Ascending aorta (tissue), 2 donors: Measurements from ENCODE around the gene RPP30. TPM values are rescaled to one million over a fixed set of nuclear protein-coding genes. Genes with fewer than 3 reads are reported as not detected.

Experiments used
- DNase-seq, 2 donors: peaks; one replicate each; pipeline ENCODE4 v3.0.0-alpha.2; 2019; ENCODE audit warnings: low spot score in 2 of 2
- H3K27ac ChIP-seq, 2 donors: fragments of 200-600 bp; sonication (generic); one replicate each; pipeline ENCODE4 v1.5.1; 2016 to 2017; ENCODE audit warnings: mild to moderate bottlenecking in 1 of 2
- H3K27me3 ChIP-seq: fragments of 200-600 bp; sonication (generic); one replicate; pipeline ENCODE4 v1.5.1; 2017
- H3K36me3 ChIP-seq, 2 donors: fragments of 200-600 bp; sonication (generic); one replicate each; pipeline ENCODE4 v1.5.1; 2016
- H3K4me1 ChIP-seq, 2 donors: fragments of 200-600 bp; sonication (generic); one replicate each; pipeline ENCODE4 v1.5.1; 2016 to 2017; ENCODE audit warnings: mild to moderate bottlenecking in 1 of 2
- H3K4me3 ChIP-seq, 2 donors: fragments of 200-600 bp; sonication (generic); one replicate each; pipeline ENCODE4 v1.5.1; 2016 to 2017; ENCODE audit warnings: mild to moderate bottlenecking in 1 of 2
- H3K9me3 ChIP-seq, 2 donors: fragments of 200-600 bp; sonication (generic); one replicate each; pipeline ENCODE4 v1.5.1; 2016
- intact Hi-C: fragments of 100-400 bp; cut with DNase I; formaldehyde crosslinking; loops from one replicate; pipeline ENCODE4 v1.15.1; 2023
- total RNA-seq: library from RNA; depleted of rRNA; stranded (reverse); fragments of >200 nt; gene quantifications from one replicate; pipeline ENCODE4 v1.1.0, GENCODE V29; 2016
- TF ChIP-seq, protein P1 (sequence below), 3 experiments: fragments of 200-600 bp in 2 of 3; fragments of 450-650 bp in 1 of 3; sonication (generic) in 2 of 3; IDR thresholded peaks; one replicate each; pipeline ENCODE4 v1.5.1; 2016 to 2019; ENCODE audit warnings: antibody characterized with exemption in 3 of 3, mild to moderate bottlenecking in 1 of 3, moderate library complexity in 1 of 3

Gene RPP30
- total RNA-seq, 1 donor from 2014 or later, result 141 TPM

DNA sequence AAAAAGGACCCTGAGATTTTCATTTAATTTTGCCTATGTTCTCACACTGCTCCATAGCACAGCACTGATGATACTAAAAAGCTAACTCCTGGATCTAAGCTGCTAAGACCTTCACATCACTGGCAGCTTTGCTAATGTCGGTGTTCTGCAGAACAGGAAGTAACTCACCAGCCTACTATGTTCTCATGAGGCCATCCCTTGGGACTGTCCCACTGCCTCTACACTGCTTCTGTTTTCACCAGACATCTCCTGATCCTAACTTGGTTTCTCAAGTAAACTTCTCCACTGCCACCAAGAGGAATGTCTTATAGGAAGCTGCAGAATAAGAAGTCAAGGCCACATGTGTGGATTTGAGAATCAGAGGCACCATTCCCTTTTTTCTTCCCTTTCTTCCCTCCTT, 29.0 kb upstream of the RPP30 start:
- TF ChIP-seq, protein P1, sequence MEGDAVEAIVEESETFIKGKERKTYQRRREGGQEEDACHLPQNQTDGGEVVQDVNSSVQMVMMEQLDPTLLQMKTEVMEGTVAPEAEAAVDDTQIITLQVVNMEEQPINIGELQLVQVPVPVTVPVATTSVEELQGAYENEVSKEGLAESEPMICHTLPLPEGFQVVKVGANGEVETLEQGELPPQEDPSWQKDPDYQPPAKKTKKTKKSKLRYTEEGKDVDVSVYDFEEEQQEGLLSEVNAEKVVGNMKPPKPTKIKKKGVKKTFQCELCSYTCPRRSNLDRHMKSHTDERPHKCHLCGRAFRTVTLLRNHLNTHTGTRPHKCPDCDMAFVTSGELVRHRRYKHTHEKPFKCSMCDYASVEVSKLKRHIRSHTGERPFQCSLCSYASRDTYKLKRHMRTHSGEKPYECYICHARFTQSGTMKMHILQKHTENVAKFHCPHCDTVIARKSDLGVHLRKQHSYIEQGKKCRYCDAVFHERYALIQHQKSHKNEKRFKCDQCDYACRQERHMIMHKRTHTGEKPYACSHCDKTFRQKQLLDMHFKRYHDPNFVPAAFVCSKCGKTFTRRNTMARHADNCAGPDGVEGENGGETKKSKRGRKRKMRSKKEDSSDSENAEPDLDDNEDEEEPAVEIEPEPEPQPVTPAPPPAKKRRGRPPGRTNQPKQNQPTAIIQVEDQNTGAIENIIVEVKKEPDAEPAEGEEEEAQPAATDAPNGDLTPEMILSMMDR (IDR thresholded peaks at IDR 0.05), result no peak
- DNase-seq, result no peak
- Histone ChIP-seq H3K36me3 (no peaks in the 10 kb centered on the region), H3K27me3 (no peaks in the 10 kb centered on the region), H3K9me3 (no peaks in the 10 kb centered on the region), H3K4me3 (no peak overlapping the region), H3K27ac (no peak overlapping the region), H3K4me1 (no peaks in the 10 kb centered on the region)
- intact Hi-C loops, result no loop called here

DNA sequence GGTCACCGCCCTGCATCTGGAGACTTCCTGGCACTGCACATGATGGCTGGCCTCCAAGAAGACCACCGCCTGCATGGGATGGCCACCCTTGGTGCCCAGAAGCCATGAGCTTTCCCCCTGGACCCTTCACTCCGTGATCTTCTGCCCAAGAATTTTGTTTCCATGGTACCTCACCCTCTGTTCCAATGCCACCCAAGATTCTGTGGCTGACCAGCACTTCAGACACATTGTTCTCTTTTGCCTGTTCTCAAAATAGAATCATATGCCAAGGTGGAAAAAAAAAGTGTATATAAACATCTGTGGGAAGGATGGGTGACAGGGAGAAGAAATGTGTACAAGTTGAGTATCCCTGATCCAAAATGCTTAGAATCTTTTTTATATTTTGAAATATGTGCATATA, 26.0 kb upstream of the RPP30 start:
- no peak overlapping the region for H3K4me3 ChIP-seq
- H3K9me3 ChIP-seq, result peaks cover 0 to 9% of the 10 kb centered on the region in 2 donors
- TF ChIP-seq, protein P1 (IDR thresholded peaks at IDR 0.05), result no peak
- H3K27me3 ChIP-seq, result no peaks in the 10 kb centered on the region
- no peak overlapping the region for H3K27ac ChIP-seq
- no peak for DNase-seq
- no peaks in the 10 kb centered on the region for H3K4me1 ChIP-seq
- no peaks in the 10 kb centered on the region for H3K36me3 ChIP-seq
- intact Hi-C loops, result no loop called here

DNA sequence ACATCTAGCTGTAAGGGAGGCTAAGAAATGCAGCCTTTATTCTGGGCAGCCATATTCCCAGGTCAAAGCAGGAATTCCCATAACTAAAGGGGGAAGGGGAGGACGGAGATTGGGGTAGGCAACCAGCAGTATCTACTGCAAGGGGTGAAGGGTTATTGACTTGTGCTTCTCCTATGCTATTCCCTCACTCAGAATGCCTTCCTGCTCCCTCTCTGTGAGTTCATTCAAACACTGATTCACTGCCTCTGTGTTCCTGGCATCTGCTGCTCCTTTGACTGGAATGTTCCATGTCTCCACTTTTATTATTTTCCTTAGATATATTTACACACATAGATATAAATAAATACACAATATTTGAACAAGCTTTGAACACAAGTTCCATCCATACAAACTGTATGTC, 25.0 kb upstream of the RPP30 start:
- TF ChIP-seq, protein P1 (IDR thresholded peaks at IDR 0.05), result no peak
- Histone ChIP-seq H3K27ac (no peak overlapping the region), H3K4me1 (no peaks in the 10 kb centered on the region), H3K9me3 (peaks cover 6 to 20% of the 10 kb centered on the region in 2 donors), H3K27me3 (no peaks in the 10 kb centered on the region), H3K4me3 (no peak overlapping the region), H3K36me3 (no peaks in the 10 kb centered on the region)
- intact Hi-C loops, result no loop called here
- DNase-seq, result no peak

DNA sequence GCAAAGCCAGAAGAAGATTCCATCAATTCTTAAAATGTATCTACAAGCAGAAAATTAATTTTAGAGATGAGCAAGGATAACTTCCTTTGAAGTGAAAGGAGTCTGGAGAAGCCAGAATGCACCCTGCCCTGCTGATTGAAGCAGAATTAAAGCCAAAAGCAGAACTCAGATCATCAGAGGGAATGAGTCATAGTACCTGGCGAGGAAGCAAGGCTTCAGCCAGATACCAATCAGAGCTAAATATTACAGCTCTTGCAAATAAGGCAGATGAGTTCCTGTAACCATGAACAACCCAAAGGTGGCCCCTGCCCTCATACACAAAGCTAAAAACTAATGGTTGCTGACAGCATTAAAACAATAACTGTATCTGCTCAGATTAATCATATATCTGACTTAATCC, 24.3 kb upstream of the RPP30 start:
- Histone ChIP-seq H3K4me1 (no peaks in the 10 kb centered on the region), H3K27ac (no peak overlapping the region), H3K4me3 (no peak overlapping the region), H3K27me3 (no peaks in the 10 kb centered on the region), H3K36me3 (no peaks in the 10 kb centered on the region), H3K9me3 (peaks cover 6 to 22% of the 10 kb centered on the region in 2 donors)
- DNase-seq, result no peak
- TF ChIP-seq, protein P1 (IDR thresholded peaks at IDR 0.05), result no peak
- intact Hi-C loops, result no loop called here

DNA sequence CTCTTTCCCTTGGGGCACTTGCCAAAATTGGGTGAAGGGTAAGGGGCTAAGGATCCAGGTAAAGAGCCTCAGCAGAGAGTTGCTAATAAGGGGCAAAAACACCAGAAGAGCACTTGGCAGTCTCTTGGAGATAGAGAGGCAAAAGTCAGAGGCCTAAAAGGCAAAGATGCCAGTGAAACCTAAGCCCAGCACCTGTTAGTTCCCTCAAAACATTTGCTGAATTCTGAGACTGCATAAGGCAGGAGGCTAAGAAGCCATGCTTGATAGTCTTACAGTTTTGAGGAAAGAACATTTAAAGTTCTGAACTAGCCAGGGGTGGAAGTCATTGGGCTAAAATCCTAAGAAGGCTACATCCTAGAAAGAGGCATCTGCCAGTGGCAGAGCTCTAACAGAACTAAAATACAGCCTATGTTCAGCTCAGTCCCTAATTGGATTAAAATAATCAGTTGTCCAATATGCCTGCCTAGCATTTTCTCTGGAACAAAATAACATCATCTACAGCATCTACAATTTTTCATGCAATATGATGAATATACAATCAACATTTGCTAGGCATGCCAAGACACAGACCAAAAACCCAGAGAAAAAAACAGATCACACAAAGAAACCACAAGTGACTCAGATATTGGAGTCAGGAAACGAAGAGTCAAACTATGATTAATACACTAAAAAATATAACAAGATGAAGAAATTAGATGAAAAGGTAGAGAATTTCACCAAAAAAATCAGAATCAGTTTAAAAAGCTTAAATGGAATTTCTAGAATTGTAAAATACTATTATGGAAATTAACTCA, 21.6 kb upstream of the RPP30 start:
- TF ChIP-seq, protein P1 (IDR thresholded peaks at IDR 0.05), result no peak
- Histone ChIP-seq H3K4me1 (no peaks in the 10 kb centered on the region), H3K9me3 (peaks cover 6 to 22% of the 10 kb centered on the region in 2 donors), H3K36me3 (no peaks in the 10 kb centered on the region), H3K27me3 (no peaks in the 10 kb centered on the region), H3K27ac (no peak overlapping the region), H3K4me3 (no peak overlapping the region)
- no peak for DNase-seq
- intact Hi-C loops, result no loop called here
